SKM-1 (cell line): ENCODE measurements around the gene RASA2.
"Not testable (repeated sequence)": the region's sequence is repeated elsewhere in the genome, so short reads cannot be mapped to it uniquely, and the experiment has no call there.

ENCODE experiments used
- DNase-seq: peaks from one replicate; lab custom pipeline; 2025; ENCODE audit not compliant: unreplicated experiment; lab: John Stamatoyannopoulos, UW

Gene RASA2

GRCh38 chr3:141455603-141456300, 31.1 kb upstream of the RASA2 start:
- DNase-seq, result no peak

GRCh38 chr3:141456301-141456625, 30.6 kb upstream of the RASA2 start:
- no peak for DNase-seq

- DNase-seq, result no peak
These were observed 29.1 kb upstream of the RASA2 start for GRCh38 chr3:141457624-141458236.

- no peak for DNase-seq
These were observed 27.8 kb upstream of the RASA2 start for GRCh38 chr3:141459008-141459407.

- peak; percentile 78 for DNase-seq
These were observed 26.6 kb upstream of the RASA2 start for GRCh38 chr3:141460097-141460704.

GRCh38 chr3:141462176-141462859, 24.5 kb upstream of the RASA2 start:
- DNase-seq, result no peak

GRCh38 chr3:141465221-141465620, 21.6 kb upstream of the RASA2 start:
- no peak for DNase-seq

- DNase-seq, result no peak
These were observed 20.1 kb upstream of the RASA2 start for GRCh38 chr3:141466633-141467169.

- no peak for DNase-seq
These were observed 17.1 kb upstream of the RASA2 start for GRCh38 chr3:141469720-141470119.

GRCh38 chr3:141471160-141471559, 15.7 kb upstream of the RASA2 start:
- DNase-seq, result no peak

GRCh38 chr3:141476033-141476432, 10.8 kb upstream of the RASA2 start:
- no peak for DNase-seq

GRCh38 chr3:141477224-141477623, 9.6 kb upstream of the RASA2 start:
- no peak for DNase-seq

GRCh38 chr3:141478139-141478538, 8.7 kb upstream of the RASA2 start:
- no peak for DNase-seq

- DNase-seq, result not testable (repeated sequence)
These were observed 8.0 kb upstream of the RASA2 start for GRCh38 chr3:141478840-141479239.

- no peak for DNase-seq
These were observed 4.4 kb upstream of the RASA2 start for GRCh38 chr3:141482245-141482922.

GRCh38 chr3:141484701-141485287, 2.0 kb upstream of the RASA2 start:
- no peak for DNase-seq

GRCh38 chr3:141485641-141486495, 959 bp upstream of the RASA2 start:
- DNase-seq, result no peak

- DNase-seq, result no peak
These were observed 406 bp upstream of the RASA2 start for GRCh38 chr3:141486496-141486745.

GRCh38 chr3:141487521-141488252, 860 bp downstream of the RASA2 start:
- peak; percentile 44 for DNase-seq
